Transverse colon (tissue), 4 donors: Measurements from ENCODE around the gene TST.

Experiments used
- EP300 ChIP-seq: sonication (generic); formaldehyde crosslinking; IDR thresholded peaks from one replicate; pipeline ENCODE4 v1.6.1; 2017; ENCODE audit warnings: antibody characterized with exemption, low read depth
- POLR2AphosphoS5 ChIP-seq, 3 donors: sonication (generic); formaldehyde crosslinking; IDR thresholded peaks; one replicate each; pipeline ENCODE4 v1.6.1; 2016; ENCODE audit warnings: antibody characterized with exemption in 3 of 3
- TF ChIP-seq, protein P1 (sequence below), 5 experiments: fragments of 200-600 bp in 3 of 5; fragments of 450-650 bp in 2 of 5; sonication (generic) in 3 of 5; IDR thresholded peaks; 1 replicate in 2 of 5; 2 replicates in 3 of 5; pipeline ENCODE4 v1.5.1; 2016 to 2017; ENCODE audit warnings: antibody characterized with exemption in 5 of 5, inconsistent platforms in 3 of 5, mild to moderate bottlenecking in 2 of 5, moderate library complexity in 1 of 5

- TF ChIP-seq, protein P1, sequence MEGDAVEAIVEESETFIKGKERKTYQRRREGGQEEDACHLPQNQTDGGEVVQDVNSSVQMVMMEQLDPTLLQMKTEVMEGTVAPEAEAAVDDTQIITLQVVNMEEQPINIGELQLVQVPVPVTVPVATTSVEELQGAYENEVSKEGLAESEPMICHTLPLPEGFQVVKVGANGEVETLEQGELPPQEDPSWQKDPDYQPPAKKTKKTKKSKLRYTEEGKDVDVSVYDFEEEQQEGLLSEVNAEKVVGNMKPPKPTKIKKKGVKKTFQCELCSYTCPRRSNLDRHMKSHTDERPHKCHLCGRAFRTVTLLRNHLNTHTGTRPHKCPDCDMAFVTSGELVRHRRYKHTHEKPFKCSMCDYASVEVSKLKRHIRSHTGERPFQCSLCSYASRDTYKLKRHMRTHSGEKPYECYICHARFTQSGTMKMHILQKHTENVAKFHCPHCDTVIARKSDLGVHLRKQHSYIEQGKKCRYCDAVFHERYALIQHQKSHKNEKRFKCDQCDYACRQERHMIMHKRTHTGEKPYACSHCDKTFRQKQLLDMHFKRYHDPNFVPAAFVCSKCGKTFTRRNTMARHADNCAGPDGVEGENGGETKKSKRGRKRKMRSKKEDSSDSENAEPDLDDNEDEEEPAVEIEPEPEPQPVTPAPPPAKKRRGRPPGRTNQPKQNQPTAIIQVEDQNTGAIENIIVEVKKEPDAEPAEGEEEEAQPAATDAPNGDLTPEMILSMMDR (IDR thresholded peaks at IDR 0.05) = no peak
- TF ChIP-seq POLR2AphosphoS5 (IDR thresholded peaks at IDR 0.05) (no peak), EP300 (no peak)
Observed at GRCh38 chr22:36968249-36968964, 50.8 kb downstream of the TST start.
